Jurkat, Clone E6-1 (cell line): Measurements from ENCODE around the gene UBQLN4.
"Not testable (repeated sequence)": the region's sequence is repeated elsewhere in the genome, so short reads cannot be mapped to it uniquely, and the experiment has no call there.

Experiments
- DNase-seq: peaks from one replicate; pipeline ENCODE4 v3.0.0-alpha.2; 2011; ENCODE audit warnings: low read depth, low spot score
- H3K4me3 ChIP-seq: 2 replicates; pipeline ENCODE4 v1.5.1; 2011; ENCODE audit warnings: mild to moderate bottlenecking, low read length, control low read depth, moderate library complexity

Gene UBQLN4

GRCh38 chr1:156067262-156067661 is 13.7 kb upstream of the UBQLN4 start:
- H3K4me3 ChIP-seq, result no peak overlapping the region
- DNase-seq, result no peak

- no peak for DNase-seq
- H3K4me3 ChIP-seq, result no peak overlapping the region
These were observed 12.3 kb upstream of the UBQLN4 start for GRCh38 chr1:156065871-156066270.

- H3K4me3 ChIP-seq, result no peak overlapping the region
- no peak for DNase-seq
These were observed 11.6 kb upstream of the UBQLN4 start for GRCh38 chr1:156065212-156065611.

- H3K4me3 ChIP-seq, result no peak overlapping the region
- no peak for DNase-seq
These were observed 11.0 kb upstream of the UBQLN4 start for GRCh38 chr1:156064615-156065014.

GRCh38 chr1:156063997-156064285 is 10.3 kb upstream of the UBQLN4 start:
- DNase-seq, result no peak
- H3K4me3 ChIP-seq, result no peak overlapping the region

- no peak for DNase-seq
- H3K4me3 ChIP-seq, result no peak overlapping the region
These were observed 8.6 kb upstream of the UBQLN4 start for GRCh38 chr1:156062189-156062588.

- no peak for DNase-seq
- H3K4me3 ChIP-seq, result no peak within 1 kb of the TSS
These were observed 7.5 kb upstream of the UBQLN4 start, which contains the start of gene RAB25 for GRCh38 chr1:156060937-156061636. Gene RAB25, plus strand, starts transcription at chr1:156061160. Its CDS starts 241 bp downstream, at chr1:156061401.

- no peak for DNase-seq
- no peak overlapping the region for H3K4me3 ChIP-seq
These were observed 2.8 kb upstream of the UBQLN4 start for GRCh38 chr1:156056326-156056849.

- DNase-seq, result no peak
- peak overlapping the region; percentile 76 for H3K4me3 ChIP-seq
These were observed 1.9 kb upstream of the UBQLN4 start for GRCh38 chr1:156055281-156056048.

GRCh38 chr1:156054500-156055280 is 1.1 kb upstream of the UBQLN4 start, which contains the start of gene LAMTOR2:
Gene LAMTOR2, plus strand, starts transcription at chr1:156054782. Its CDS starts 108 bp downstream, at chr1:156054890.
- DNase-seq, result peak; percentile 95
- H3K4me3 ChIP-seq, result peak within 1 kb of the TSS; percentile 76

- DNase-seq, result peak; percentile 57
- H3K4me3 ChIP-seq, result peak overlapping the region; percentile 74
These were observed 483 bp downstream of the UBQLN4 start for GRCh38 chr1:156052862-156053767.

GRCh38 chr1:156051011-156051725 is 2.4 kb downstream of the UBQLN4 start:
- DNase-seq, result no peak
- no peak overlapping the region for H3K4me3 ChIP-seq

GRCh38 chr1:156050376-156050775 is 3.2 kb downstream of the UBQLN4 start:
- H3K4me3 ChIP-seq, result no peak overlapping the region

GRCh38 chr1:156048663-156049258 is 4.8 kb downstream of the UBQLN4 start:
- H3K4me3 ChIP-seq, result no peak overlapping the region
- DNase-seq, result no peak

More at GRCh38 chr1:156050376-156050775, 3.2 kb downstream of the UBQLN4 start:
- no peak for DNase-seq

GRCh38 chr1:156045076-156045475 is 8.5 kb downstream of the UBQLN4 start:
- DNase-seq, result peak; percentile 45
- H3K4me3 ChIP-seq, result no peak overlapping the region

GRCh38 chr1:156042828-156043227 is 10.8 kb downstream of the UBQLN4 start:
- no peak overlapping the region for H3K4me3 ChIP-seq
- no peak for DNase-seq

GRCh38 chr1:156034991-156035390 is 18.6 kb downstream of the UBQLN4 start:
- not testable (repeated sequence) for DNase-seq

GRCh38 chr1:156033011-156033410 is 20.6 kb downstream of the UBQLN4 start:
- H3K4me3 ChIP-seq, result no peak overlapping the region
- no peak for DNase-seq

More at GRCh38 chr1:156034991-156035390, 18.6 kb downstream of the UBQLN4 start:
- not testable (repeated sequence) for H3K4me3 ChIP-seq
